Ramos (cell line): ENCODE measurements around the gene HYAL2.
"Not testable (repeated sequence)": the region's sequence is repeated elsewhere in the genome, so short reads cannot be mapped to it uniquely, and the experiment has no call there.

Experiments
- in situ Hi-C: fragments of 300-500 bp; cut with MboI; formaldehyde crosslinking; loops from one replicate; pipeline ENCODE4 v1.14.3; 2022; ENCODE audit warnings: low sequenced_read_pairs; ENCODE audit not compliant: unreplicated experiment

Gene HYAL2

DNA sequence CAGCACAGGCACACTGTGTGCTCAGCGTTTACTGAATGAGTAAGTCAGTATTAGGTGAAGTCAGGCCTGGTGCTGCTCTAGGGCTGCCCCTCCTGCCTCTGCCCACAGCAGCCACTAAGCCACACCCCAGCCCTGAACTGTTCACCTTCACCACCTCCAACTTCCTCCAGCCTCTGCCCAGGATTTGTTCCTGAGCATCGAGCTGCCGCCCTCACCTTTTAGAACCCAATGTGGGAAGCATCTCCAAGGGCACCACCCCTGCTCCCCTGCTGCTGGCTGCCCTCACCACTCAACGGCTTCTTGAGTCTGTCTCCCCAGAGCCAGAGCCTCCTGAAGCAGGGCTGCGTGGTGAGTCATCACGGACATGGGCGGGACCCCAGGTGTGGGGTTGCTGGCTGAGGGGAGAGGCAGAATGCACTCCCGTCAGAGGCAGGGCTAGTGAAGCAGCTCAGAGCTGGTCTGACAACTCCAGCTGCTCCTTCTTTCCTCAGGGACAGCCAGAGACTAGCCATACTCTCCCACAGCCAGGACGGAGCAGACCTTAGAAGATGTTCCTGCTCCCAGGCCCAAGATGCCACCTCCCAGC is 5.8 kb downstream of the HYAL2 start:
- in situ Hi-C loops, result no loop called here

GRCh38 chr3:50314816-50315215 is 7.7 kb downstream of the HYAL2 start:
- in situ Hi-C loops, result no loop called here

DNA sequence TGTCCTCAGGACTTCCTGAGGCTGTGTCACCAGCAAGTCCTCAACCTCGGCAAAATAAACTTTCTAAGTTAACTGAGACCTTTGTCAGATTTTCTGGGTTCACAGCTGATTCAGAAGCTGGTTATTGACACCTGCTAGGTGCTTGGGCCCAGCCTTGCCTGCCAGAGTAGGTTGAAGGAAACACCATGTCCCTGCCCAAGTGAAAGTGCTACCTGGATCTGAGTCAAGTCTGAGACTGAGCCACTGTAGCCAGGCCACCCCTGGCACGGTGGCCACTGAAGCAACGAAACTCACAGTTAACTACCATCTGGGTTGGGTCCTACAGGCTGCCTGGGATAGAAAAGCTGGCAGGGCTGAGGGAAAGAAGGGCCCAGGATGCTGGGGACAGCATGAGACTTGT is 8.2 kb downstream of the HYAL2 start:
- in situ Hi-C loops, result no loop called here

DNA sequence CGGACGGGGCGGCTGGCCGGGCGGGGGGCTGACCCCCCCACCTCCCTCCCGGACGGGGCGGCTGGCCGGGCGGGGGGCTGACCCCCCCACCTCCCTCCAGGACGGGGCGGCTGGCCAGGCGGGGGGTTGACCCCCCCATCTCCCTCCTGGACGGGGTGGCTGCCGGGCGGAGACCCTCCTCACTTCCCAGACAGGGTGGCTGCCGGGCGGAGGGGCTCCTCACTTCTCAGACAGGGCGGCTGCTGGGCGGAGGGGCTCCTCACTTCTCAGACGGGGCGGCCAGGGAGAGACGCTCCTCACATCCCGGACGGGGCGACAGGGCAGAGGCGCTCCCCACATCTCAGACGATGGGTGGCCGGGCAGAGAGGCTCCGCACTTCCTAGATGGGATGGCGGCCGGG is 10.5 kb downstream of the HYAL2 start:
- in situ Hi-C loops, result not testable (repeated sequence)

DNA sequence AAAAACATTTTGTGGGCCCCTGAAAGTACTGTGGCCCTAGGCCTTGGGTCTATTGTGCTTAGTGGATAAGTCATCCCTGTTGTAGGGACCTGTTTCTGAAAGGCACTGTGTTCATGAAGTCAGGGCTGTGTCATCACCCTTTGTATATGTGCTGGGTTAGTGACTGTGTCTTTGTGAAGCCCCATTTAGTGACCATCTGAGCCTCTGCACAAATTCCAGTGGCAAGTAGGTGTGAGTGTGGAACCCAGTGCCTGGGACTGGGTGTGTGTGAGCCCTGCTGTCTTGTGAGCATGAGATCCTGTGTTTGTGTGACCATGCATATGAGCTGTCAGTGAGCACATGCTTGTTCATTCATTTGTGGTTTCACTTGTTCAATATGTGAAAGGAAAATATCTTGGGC is 17.9 kb downstream of the HYAL2 start:
- in situ Hi-C loops, result no loop called here

- in situ Hi-C loops, result no loop called here
These were observed 19.3 kb downstream of the HYAL2 start, which contains the start of gene HYAL1 for GRCh38 chr3:50303013-50303815. TSS of gene HYAL1 (minus strand) at chr3:50303574. CDS start at chr3:50302956, 618 bp downstream.

DNA sequence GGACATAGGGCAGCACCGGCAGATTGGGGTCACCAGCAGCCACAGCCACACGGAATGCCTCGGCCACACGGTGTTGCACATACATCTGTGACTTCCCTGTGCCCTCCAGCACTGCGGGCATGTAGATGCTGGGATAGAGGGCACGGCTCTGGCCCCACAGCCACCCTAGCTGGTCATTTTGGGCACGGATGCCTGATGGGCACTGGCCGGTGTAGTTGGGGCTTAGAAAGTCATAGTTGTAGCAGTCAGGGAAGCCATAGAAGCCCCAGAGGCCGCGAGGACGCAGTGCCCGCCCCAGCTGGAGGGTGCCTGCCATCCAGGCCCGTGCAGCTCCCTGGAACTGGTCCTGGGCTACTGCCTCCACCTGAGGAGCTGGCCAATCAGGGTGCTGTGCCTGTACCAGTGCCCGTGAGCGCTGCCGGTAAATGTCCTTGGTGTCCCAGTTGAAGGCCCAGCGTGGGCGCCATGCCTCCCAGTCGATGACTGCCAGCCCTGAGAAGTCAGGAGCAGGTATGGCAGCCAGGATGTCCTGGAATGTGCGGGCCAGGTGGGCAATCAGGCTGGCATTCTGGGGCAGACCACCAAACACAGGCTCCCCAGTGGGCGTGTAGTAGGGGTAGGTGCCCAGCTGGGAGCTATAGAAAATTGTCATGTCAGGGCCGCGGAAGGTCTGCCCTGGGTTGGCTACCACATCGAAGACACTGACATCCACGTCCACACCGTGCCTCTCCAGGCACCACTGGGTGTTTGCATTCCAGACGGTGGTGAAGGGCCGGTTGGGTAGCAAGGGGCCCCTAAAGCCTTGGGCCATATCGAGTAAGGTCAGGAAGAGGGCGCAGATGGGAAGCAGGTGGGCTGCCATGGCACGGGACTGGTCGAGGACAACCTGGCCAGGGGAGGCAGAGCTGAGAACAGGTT is 20.2 kb downstream of the HYAL2 start:
- in situ Hi-C loops, result no loop called here

- in situ Hi-C loops, result no loop called here
These were observed 21.8 kb downstream of the HYAL2 start for GRCh38 chr3:50300681-50301254.

DNA sequence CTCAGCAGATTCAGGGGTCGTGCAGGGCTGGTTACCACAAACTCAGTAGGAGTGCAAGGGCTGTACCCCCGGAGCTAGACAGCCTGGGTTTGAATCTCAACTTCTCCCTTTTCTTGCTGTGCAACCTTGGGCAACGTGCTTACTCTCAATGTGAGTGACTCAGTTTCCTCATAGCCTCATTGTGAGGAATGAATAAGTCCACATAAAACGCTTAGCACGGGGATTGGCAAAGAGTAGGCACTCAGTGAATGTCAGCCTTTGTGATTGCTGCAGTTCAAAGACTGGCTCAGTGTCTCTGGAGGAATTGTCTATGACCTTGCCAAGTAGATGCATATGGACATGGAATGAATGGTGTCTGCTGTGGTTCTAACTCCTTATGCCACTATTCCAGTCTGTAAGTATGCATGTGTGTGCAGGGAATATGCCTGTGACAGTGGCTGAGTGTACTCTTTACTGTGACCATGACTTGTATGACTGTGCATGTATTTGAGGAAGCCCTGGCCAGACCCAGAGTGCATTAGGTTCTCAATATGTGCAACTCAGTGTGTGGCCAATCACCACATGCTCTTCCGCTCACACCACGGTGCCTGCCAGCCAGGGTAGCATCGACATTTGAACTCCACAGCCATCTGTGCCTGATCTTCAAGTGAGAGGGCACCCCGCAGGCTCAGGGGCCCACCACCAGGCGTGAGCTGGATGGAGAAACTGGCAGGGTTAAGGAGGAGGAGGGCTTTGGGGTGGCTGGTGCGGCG is 22.4 kb downstream of the HYAL2 start:
- in situ Hi-C loops, result no loop called here

GRCh38 chr3:50299638-50299928 is 23.0 kb downstream of the HYAL2 start:
- in situ Hi-C loops, result no loop called here

GRCh38 chr3:50298836-50299637 is 23.5 kb downstream of the HYAL2 start, which contains the start of the genes HYAL3 and NAA80:
TSS of gene HYAL3 (minus strand) at chr3:50299405. CDS start at chr3:50295602, 3,803 bp downstream.
TSS of gene NAA80 (minus strand) at chr3:50299405. CDS start at chr3:50297463, 1,942 bp downstream.
- in situ Hi-C loops, result no loop called here

DNA sequence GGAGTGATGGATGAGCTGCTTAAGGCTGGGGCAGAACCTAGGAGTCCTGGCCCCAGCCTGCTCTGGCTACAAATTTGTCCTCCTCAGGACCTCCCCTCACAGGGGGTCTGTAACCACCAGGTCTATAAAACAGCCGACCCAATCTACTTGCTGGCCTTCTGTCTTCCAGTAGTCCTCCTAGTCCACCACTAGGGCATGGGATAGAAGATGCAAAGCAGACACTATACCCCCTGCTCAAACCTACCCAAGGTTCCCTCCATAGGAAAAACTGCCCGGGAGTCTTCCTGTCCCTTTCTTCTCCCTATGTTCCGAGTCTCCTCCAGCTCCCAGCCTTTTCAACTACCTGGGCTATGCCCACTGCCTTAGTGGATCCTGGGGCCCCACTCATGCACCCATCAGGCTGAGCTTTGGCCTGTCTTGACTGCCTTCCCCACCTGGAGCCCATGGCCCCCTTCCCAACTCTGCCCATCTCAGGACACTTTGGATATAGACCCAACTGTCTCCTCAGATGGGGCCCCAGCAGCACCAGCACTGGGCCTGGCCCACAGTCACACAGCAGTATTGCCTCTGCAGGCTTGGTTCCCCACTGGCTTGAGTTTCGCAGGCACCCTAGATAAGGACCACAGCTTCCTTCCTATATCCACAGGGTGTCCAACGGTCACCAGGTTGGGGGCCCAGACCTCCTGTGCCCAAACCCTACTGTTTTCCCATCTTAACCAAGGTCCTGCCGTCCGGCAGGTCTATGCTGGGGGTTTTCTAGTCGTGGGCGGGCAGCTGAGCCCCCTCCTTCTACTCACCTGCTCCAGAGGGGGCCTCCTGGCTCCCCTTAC is 24.4 kb downstream of the HYAL2 start:
- in situ Hi-C loops, result no loop called here

- in situ Hi-C loops, result no loop called here
These were observed 25.2 kb downstream of the HYAL2 start for GRCh38 chr3:50297384-50297775.

DNA sequence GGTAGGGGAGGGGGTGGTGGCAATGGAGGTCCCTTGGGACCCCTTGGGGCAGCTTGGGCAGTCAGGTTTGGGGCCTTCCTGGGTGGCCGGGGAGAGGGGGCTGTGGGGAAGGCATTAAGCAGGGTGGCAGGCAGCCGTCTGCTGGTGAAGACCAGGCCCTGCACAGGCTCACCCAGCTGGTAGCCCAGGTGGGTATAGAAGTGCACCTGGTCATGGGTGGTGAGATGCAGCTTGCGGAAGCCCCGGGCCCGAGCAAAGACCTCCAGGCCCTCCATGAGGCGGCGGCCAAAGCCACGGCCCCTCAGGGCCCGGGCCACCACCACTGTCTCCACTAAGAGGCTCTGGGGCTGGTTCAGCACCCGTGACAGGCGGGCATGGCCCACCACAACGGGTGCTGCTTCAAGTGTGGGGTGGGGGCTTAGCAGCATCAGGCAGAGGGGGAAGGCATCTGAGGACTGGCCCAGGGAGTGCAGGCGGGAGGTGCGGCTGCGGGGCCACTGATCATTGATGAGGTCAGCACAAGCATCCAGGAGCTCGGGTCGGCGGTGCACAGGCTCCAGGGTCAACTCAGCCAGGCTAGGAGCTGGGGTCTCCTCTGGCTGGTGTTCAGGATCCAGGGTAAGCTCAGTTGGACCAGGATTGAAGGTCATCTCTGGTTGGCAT is 25.7 kb downstream of the HYAL2 start:
- in situ Hi-C loops, result no loop called here

- in situ Hi-C loops, result no loop called here
These were observed 26.8 kb downstream of the HYAL2 start for GRCh38 chr3:50295553-50296431.

DNA sequence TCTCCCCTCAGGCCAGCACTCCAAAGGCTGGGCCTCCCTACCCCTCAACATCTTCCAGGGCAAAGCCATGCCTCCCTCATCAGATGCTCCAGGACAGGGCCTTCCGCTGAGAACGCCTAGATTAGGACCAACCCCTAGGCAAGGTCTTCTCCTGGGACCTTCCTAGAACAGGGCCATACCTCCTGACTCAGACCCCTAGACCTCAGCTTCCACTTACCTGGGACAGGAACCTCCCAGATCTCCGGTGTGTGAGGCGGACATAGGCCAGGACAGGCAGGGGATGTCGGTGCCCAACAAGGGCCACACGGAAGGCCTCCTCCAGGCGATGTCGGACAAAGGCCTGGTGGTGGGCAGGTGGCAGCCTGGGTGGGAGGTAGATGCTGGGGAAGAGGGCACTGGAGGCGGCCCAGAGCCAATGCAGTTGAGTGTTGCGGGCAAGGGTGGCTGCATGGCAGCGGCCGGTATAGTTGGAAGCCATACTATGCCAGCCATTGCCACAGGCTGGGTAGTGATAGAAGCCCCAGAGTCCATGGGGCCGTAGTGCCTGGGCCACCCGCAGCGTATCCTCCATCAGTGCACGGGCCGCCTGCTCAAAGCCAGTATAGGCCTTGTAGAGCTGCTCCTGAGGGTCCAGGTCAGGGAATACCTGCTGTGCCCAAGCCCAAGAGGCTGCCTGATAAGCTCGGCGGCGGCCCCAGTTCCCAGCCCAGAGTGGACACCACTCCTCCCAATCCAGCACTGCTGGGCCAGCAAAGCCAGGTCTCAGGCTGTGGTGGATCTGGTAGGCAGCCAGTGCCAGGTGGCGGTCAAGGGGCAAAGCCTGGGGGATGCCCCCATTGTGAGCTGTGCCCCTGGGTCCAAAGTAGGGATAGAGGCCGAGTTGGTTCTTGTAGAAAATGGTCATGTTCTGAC is 27.8 kb downstream of the HYAL2 start:
- in situ Hi-C loops, result no loop called here
